CD1c-positive myeloid dendritic cell (primary cell): ENCODE measurements around the gene TEX10.
A peak's percentile ranks its signal among the peaks of the same experiment; 100 is the strongest.
"Not testable (repeated sequence)": the region's sequence is repeated elsewhere in the genome, so short reads cannot be mapped to it uniquely, and the experiment has no call there.

Source experiments
- DNase-seq: peaks from one replicate; pipeline ENCODE4 v3.0.0-alpha.2; 2016; ENCODE audit errors: extremely low spot score

The TEX10 gene

DNA sequence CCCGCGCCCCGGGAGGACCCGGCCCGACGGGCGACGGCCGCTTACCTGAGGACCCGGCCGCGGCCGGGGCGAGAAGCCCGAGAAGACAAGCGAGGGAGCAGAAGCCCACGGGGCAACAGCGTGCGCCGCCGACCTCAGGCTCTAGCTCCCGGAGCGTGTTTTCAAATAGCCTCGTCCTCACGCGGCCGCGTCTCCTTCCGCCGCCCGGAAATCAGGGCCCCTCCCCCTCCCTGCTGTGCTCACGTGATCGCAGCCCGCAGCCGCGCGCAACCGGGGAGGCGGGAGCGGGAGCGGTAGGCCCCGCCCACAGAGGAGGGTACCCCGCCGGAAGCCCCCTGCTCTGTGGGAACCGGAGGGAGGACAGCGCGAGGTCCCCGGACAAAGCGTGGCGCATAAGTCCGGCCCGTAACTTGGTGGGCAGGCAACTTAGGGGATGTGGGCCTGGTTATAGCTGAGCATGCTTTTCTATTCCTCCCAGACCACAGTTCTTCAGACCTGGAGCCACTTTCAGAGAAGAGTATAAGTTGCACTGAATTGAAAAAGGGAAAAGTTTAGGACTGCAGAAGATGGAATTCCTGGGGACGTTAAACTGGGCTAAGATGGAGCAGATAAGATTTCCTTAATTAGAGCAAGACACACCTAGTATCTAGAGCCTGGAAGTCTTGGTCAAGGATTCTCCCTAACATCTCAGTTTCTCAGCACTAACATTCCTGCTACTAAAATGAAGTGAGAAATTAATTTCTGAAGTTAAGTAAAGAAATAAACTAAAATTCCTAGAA lies at the start of gene TEX10:
Gene TEX10 (minus strand): TSS at position 216 of the 779 bp plus-strand sequence. CDS start 3,579 bp downstream, outside the sequence.
- peak; percentile 88 for DNase-seq

- DNase-seq = no peak
Measured at GRCh38 chr9:100401042-100401441, 48.3 kb upstream of the TEX10 start.

- DNase-seq = no peak
Measured at GRCh38 chr9:100397529-100398266, 45.0 kb upstream of the TEX10 start.

- DNase-seq = no peak
Measured at GRCh38 chr9:100396769-100397168, 44.0 kb upstream of the TEX10 start.

GRCh38 chr9:100394816-100395215 lies 42.1 kb upstream of the TEX10 start:
- DNase-seq = peak; percentile 65

DNA sequence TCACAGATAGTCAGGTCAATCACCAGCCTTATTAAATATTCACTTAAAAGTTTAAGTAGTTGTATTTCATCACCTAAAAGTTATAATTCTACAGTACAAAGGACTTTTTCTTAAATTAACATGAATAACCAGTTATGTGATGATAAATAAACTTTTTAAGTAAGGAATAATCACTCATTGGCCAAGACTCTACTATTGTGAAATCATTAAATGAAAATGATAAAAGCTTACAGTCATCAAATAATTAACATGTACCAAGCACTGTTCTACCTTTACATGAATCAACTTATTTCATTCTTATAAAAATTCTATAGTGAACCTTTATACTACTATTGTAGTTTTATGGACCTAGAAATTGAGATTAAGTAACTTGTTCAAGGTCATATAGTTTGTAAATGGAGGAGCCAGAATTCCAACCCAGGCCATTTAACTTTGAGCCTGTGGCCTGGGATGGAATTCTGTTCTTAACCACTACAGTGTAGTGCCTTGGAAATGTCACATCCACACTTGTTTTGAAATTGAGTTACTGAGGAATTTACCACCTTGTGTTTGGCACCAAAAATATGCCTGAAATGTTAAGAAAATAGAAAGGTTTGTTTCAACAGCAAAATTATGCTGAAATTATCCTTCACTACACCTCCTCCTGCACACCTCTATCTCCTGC lies 41.4 kb upstream of the TEX10 start:
- DNase-seq = no peak

- not testable (repeated sequence) for DNase-seq
Measured at GRCh38 chr9:100392989-100393388, 40.2 kb upstream of the TEX10 start.

DNA sequence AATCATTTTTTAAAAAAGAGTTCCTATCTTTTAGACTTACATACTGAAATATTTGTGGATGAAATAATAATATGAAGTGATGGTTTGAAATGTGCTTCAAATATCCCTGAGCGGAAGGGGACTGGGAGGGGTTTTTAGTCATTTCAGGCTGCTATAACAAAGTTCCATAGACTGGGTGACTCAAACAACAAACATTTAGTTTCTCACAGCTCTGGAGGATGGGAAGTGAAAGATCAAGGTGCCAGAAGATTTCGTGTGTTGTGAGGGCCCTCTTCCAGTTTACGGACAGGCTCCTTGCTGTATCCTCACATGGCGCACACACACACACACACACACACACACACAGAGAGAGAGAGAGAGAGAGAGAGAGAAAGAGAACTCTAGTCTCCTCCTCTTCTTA lies 27.1 kb upstream of the TEX10 start:
- DNase-seq = no peak

DNA sequence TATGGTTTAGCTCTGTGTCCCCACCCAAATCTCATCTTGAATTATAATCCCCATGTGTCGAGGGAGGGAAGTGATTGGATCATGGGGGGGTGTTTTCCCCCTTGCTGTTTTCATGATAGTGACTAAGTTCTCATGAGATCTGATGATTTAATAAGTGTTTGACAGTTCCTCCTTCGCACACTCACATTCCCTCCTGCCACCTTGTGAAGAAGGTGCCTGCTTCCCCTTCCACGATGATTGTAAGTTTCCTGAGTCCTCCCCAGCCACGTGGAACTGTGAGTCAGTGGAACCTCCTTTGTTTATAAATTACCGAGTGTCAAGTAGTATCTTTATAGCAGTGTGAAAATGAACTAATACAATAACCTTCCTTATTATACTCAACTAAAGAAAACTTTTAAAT lies 24.3 kb upstream of the TEX10 start:
- DNase-seq = peak; percentile 24

GRCh38 chr9:100375658-100376057 lies 22.9 kb upstream of the TEX10 start:
- DNase-seq = no peak

DNA sequence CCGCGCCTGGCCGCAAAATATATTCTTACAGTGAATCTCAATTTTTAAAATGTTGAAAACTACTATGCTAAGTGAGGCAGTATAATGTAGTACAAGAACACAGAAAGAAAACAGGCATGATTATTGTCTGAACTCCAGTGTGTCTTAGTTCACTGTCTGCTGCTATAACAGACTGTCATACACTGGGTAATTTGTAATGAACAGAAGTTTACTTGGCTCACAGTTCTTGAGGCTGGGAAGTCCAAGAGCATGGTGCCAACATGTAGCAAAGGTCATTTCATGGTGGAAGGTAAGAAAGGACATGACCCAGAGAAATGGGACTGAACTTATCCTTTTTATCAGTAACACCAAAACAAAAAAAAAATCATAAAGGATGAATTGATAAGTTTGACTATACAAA lies 19.9 kb upstream of the TEX10 start:
- no peak for DNase-seq

GRCh38 chr9:100370064-100370723 lies 17.5 kb upstream of the TEX10 start:
- DNase-seq = no peak

GRCh38 chr9:100368672-100369071 lies 15.9 kb upstream of the TEX10 start:
- no peak for DNase-seq

DNA sequence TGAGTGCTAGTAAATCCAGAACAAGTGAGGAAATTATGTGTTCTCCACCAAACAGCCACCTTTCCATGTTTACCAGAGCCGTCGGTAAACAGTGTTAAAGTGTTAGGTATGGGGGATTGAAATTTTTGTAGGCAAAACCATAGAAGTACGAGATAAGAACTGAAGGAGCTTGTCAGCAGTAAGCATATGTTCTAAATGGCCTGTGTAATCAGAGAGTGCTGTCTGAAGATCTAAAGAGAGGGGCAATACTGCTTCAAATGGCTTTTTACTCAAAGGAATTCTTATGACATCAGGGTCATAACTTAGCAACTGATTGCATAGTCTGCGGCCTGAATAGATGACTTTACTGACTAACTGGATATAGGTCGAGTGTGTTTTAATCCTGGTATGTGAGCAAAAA lies 13.4 kb upstream of the TEX10 start:
- no peak for DNase-seq

- DNase-seq = no peak
Measured at GRCh38 chr9:100364013-100364412, 11.3 kb upstream of the TEX10 start.

GRCh38 chr9:100359057-100359456 lies 6.3 kb upstream of the TEX10 start:
- no peak for DNase-seq

GRCh38 chr9:100357501-100357900 lies 4.8 kb upstream of the TEX10 start:
- no peak for DNase-seq

DNA sequence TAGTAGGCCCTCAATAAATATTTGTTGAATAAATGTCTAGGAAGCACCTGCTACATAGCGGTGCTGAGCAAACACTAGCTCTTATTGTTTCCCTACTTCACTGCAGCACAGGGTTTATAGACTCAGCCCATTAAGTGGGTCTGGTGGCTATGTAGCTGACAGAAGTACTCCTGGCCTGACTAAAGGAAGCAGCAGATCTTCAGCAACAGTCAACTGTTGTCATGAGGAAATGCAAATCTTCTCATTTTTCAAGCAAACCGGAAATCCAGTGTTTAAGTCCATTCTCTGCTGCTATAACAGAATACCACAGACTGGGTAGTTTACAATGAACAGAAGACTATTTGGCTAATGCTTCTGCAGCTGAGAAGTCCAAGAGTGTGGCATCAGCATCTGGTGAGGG lies 2.8 kb upstream of the TEX10 start:
- no peak for DNase-seq

- no peak for DNase-seq
Measured at GRCh38 chr9:100354121-100354800, 1.5 kb upstream of the TEX10 start.

DNA sequence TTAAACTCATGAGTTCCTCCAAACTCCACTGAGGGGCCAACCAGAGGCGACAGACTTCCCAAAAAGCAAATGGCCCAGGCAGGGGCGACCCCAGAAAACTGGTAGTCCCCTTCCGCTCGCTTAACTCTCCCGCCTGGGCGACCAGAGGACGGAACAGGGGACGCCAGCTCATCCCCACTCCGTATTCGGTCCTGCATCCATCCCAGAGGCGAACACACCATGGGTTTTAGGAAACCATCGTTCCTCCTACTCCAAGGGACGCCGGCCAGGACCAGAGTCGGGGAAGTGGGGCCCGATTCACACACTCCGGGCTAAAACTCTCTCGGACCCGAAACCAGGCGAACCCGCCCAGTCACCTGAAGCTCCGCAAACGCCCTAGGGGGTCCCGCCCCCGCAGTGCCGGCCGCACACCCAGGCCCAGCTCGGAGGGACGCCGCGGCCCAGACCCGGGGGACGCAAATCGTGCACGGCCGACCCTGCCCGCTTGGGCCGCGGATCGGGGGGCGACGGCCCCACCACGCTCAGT lies 478 bp downstream of the TEX10 start:
- DNase-seq = peak; percentile 40

GRCh38 chr9:100351508-100351907 lies 1.2 kb downstream of the TEX10 start:
- no peak for DNase-seq
